ENCODE measurements around the gene ATOSB. TPM values are rescaled to one million over a fixed set of nuclear protein-coding genes. Genes with fewer than 3 reads are reported as not detected.

ATOSB gene
- total and polyA plus RNA-seq, 9 of the 15 experiments (the other 6 are each of a cell fraction or from before 2014, with no cell fraction given): 0.45 to 8.0 (median 4.2) TPM

- intact Hi-C loops (cut with micrococcal nuclease) (no loop called here), in situ Hi-C loops (cut with MboI) (no loop called here)
- DNase-seq (ENCODE audit: extremely low read depth in 1 of 4, low spot score in 3 of 4): no peak
- Histone ChIP-seq H3K36me3 (ENCODE audit: control insufficient read depth, insufficient read depth, low read length) (peaks cover 43% of the 10 kb centered on the region; the same call in 2 of the 3 replicates), H3K79me2 (ENCODE audit: control insufficient read depth, insufficient read depth, low read length) (peaks cover 29% of the 10 kb centered on the region), H3K4me1 (replicated peaks in 1 of 2; ENCODE audit: control insufficient read depth in 2 of 2, insufficient read depth in 2 of 2, low read length in 2 of 2) (peaks cover 3 to 28% of the 10 kb centered on the region in 2 experiments; a peak in 4 of 5 replicates), H3K27ac (ENCODE audit: extremely low read depth, low read depth, low read length) (no peak overlapping the region), H3K9ac (ENCODE audit: insufficient read depth in 1 of 2, low read depth in 2 of 2, low read length in 2 of 2) (no peak overlapping the region), H3K27me3 (ENCODE audit: control insufficient read depth in 2 of 2, insufficient read depth in 2 of 2, low read length in 2 of 2) (no peaks in the 10 kb centered on the region), H4K20me1 (replicated peaks; ENCODE audit: control insufficient read depth, insufficient read depth, low read length) (no peaks in the 10 kb centered on the region), H3K4me3 (no peak overlapping the region), H2AFZ (ENCODE audit: low read depth, low read length) (no peak overlapping the region), H3K4me2 (ENCODE audit: insufficient read depth, low read length) (no peak overlapping the region), H3K9me1 (ENCODE audit: control insufficient read depth, insufficient read depth, low read length) (peaks cover 4% of the 10 kb centered on the region), H3K9me3 (replicated peaks; ENCODE audit: control insufficient read depth, insufficient read depth, low read depth, low read length) (no peaks in the 10 kb centered on the region)
- TF ChIP-seq TGIF2 (CRISPR knock-in tag; IDR thresholded peaks at IDR 0.05) (no peak), KAT8 (IDR thresholded peaks at IDR 0.05; ENCODE audit: low read depth) (no peak), NFYB (IDR thresholded peaks at IDR 0.05; ENCODE audit: extremely low read depth, insufficient read length) (no peak), TSC22D4 (tag; IDR thresholded peaks at IDR 0.05) (no peak), BRCA1 (IDR thresholded peaks at IDR 0.05) (no peak), BRCA1 (CRISPR knock-in tag; IDR thresholded peaks at IDR 0.05) (no peak), GABPB1 (CRISPR knock-in tag; IDR thresholded peaks at IDR 0.05) (no peak), ZNF134 (CRISPR knock-in tag; conservative IDR thresholded peaks at IDR 0.05) (no peak), PURB (CRISPR knock-in tag; IDR thresholded peaks at IDR 0.05; ENCODE audit: low read depth) (no peak), SREBF2 (CRISPR knock-in tag; IDR thresholded peaks at IDR 0.05) (no peak), GABPB2 (CRISPR knock-in tag; conservative IDR thresholded peaks at IDR 0.05) (no peak), NELFE (IDR thresholded peaks at IDR 0.05; ENCODE audit: insufficient read depth, insufficient read length) (no peak), MCM7 (IDR thresholded peaks at IDR 0.05) (no peak), NFATC3 (IDR thresholded peaks at IDR 0.05) (no peak), SRSF1 (IDR thresholded peaks at IDR 0.05; ENCODE audit: low read depth, low read length) (no peak)
- no peak for FAIRE-seq
- CTCF ChIA-PET (ENCODE audit: low intra/inter-chr PET ratio): no interaction called here
- no TSS peak for BruUV-seq (replicated peaks)
- 81% methylated on average over 4 of the region's 4 CpGs for WGBS (ENCODE audit: insufficient coverage, low coverage, missing lambda C conversion rate)
- POLR2A ChIA-PET: no interaction called here
- no peak for ATAC-seq
Observed at GRCh38 chr9:35076848-35077247, 38.8 kb downstream of the ATOSB start.
